Hematopoietic multipotent progenitor cell treated with erythropoietin and hydrocortisone succinate and interleukin-3 and kit ligand, for 15 days (in vitro differentiated cells): ENCODE data around the gene VDAC1.
"Not testable (repeated sequence)": the region's sequence is repeated elsewhere in the genome, so short reads cannot be mapped to it uniquely, and the experiment has no call there.

ENCODE experiments used
- DNase-seq: peaks from one replicate; pipeline ENCODE4 v3.0.0-alpha.2; 2015; ENCODE audit warnings: low spot score

VDAC1 gene

DNA sequence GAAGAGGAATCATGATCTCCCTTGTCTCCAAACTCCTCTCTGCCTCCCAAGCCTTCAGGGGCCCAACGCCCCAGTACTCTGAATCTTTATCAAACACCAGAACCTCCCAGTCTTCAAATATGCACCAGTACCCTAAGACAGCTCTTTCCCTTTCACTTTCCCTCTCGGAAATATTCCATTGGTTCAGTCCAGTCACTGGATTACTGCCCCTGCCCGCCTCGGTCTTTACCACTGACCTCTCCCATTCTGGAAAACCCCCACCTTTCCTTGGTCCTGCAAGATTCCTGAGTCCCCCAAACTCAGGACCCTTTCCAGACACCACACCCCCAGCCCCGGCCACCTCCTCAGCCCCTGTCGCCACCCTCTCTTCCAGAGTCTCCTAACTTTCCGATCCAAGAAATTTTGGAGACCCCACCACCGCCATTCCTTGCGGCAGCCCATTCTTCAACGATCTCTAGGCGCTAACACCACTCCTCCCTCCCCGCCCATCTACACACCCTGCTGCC, 37.0 kb downstream of the VDAC1 start:
- peak; percentile 38 for DNase-seq

DNA sequence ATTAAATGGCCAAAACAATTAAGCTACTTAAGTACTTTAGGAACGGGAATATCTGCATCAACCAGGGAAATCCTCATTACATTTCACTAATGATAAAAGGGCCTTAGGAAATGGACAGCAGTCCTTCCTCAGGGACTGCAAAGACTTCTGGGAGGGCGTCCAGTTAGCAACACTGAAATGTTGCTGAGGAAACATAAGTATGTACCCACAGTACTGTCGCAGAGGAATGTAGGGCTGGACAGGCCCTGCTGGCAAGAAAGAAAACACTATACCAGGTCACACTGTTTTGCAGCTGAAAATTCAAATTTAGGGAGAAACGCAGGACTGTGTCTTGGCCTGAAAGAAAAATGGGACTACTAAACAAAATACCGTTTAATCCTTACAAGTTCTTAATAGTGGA, 37.7 kb downstream of the VDAC1 start:
- DNase-seq: no peak

DNA sequence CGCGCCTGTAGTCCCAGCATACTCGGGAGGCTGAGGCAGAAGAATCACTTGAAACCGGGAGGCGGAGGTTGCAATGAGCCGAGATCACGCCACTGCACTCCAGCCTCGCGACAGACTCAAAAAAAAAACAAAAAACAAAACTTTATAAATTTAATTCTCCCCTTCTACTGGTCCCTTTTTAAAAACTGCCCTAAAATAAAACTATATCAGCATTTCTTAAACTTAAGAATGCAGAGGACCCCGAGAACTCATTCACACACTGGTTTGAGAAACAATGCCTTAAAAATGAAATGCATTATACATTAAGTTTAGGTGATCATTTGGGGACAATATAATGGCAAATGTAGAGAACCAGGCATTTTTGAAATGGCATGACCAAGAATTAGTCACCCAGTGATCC, 38.7 kb downstream of the VDAC1 start:
- DNase-seq: no peak

DNA sequence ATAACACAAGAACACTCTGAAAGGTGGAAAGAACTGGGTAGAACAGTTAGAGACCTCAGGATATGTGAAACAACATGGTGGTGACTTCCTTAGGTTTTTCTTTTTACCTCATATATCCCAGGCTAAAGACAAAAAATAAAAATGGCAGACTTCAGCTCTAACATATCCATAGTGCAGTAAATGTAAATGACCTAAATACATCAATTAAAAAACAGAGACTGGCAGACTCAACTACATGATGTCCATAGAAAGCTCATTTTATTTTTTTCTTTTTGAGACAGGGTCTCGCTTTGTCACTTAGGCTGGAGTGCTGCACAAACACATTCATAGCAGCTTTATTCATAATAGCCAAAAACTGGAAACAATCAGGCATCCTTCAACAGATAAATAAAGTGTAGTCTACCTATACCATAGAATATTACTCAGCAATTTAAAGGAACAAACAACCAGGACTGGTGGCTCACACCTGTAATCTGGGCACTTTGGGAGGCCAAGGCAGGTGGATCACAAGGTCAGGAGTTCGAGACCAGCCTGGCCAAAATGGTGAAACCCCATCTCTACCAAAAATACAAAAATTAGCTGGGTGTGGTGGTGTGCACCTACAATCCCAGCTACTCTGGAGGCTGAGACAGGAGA, 41.2 kb downstream of the VDAC1 start:
- no peak for DNase-seq

DNA sequence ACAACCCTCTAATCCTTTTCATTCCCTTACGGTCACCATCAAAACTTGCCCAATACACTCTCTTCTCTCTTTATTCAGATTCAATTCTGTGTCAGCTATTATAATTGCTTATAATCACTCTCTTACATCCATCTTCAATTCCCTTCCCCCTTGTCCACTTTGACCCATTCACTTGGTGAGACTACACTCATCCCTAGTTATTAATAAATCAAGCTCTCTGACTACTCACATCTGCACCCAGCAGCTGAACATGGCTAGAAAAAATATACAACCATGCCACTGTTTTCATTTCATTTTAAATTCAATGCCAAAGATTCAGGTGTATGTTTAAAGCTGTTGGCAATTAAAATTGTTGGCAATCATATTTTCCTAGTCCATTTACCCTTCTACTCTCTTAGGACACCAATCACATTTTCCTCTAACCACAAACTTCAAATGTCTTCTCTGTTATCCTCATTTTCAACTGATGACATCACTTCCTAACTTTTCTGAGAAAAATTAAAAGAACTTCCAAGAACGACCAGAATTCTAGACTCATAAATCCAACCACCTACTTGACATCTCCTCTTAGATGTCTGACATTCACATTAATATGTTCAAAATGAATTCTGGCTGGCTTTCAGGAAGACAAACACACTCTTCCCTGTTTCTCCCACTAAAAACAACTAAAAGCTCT, 41.8 kb downstream of the VDAC1 start:
- no peak for DNase-seq

DNA sequence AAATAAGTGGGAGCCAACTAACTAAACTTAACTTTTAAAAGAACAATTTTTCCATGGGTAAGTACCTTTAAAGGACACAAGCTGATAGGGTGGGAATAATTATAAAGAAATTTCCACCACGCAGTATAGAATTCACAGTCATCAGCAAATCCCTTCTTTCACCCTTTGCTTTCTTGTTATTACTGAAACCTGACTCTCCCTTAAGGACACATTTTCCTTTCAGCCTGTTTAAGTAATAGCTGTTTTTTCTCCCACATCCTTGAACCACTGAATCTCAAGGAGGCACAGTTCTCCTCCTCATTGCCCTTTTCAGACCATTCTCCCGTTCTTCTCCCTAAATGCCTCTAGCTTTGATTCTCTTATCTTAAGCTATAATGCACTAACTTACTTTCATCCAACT, 42.6 kb downstream of the VDAC1 start:
- no peak for DNase-seq

DNA sequence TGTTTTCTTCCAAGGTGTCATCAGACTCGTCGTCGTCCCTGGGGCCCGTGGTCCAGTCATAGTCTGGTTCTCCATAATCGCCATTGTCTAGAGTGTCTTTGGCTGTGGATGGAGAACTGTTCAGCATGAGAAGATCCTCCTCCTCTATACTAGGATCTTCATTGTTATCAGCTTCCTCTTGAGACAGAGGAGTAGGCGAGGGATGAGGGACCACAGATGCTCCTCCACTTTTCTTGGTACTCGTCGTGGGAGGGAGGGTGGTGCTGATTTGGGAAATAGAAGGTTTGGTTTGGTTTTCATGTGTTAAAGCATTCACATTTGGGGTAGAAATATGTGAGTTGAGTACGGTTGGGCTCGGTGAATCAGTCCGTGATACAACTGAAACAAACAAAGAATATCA, 45.1 kb downstream of the VDAC1 start:
- no peak for DNase-seq

DNA sequence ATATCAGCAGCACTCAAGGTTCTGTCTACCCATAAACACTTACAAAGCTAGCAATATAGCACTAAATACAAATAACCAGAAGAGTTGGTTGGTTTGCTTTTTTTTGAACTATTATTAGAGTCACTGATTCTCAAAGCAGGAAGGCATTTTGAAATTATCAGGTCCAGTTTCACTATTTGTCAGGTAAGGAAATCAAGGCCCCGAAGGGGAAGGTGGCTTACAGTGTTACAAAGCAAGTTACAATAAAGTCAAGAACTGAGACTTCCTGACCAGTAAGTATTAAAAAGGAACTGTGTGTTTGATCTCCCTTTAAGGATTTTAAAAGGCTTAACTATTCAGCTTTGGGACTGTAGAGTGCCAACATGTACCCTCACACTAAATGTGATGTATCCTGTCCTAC, 47.2 kb downstream of the VDAC1 start:
- no peak for DNase-seq

DNA sequence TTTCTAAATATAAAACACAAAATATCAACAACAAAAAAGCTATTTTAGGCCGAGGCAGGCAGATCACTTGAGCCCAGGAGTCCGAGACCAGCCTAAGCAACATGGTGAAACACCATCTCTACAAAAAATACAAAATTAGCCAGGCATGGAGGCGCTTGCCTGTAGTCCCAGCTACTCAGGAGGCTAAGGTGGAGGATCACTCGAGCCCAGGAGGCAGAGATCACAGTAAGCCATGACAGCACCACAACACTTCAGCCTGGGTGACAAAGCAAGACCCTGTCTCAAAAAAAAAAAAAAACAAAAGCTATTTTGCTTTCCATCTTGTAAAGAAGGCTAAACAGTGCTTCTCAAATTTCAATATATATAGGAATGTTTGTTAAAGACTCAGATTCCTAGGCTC, 47.7 kb downstream of the VDAC1 start:
- DNase-seq: no peak

DNA sequence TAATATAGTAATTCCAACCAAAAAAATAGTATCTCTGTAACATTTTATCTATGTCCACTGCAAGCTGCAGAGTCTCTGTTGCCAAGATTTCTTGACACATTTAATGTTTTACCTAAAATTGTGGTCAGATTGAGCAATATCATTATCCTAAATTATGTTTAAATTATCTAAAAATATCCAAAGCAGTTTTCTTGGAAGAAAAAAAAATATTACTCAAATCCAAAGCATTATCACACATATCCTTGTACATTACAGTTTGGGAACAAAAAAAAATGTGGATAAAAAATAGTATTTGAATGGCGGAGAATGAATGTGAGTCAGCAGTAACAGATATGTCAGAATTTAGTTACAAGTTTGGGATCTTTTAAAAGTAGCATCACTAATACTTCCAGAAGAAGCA, 48.6 kb downstream of the VDAC1 start:
- DNase-seq: not testable (repeated sequence)

DNA sequence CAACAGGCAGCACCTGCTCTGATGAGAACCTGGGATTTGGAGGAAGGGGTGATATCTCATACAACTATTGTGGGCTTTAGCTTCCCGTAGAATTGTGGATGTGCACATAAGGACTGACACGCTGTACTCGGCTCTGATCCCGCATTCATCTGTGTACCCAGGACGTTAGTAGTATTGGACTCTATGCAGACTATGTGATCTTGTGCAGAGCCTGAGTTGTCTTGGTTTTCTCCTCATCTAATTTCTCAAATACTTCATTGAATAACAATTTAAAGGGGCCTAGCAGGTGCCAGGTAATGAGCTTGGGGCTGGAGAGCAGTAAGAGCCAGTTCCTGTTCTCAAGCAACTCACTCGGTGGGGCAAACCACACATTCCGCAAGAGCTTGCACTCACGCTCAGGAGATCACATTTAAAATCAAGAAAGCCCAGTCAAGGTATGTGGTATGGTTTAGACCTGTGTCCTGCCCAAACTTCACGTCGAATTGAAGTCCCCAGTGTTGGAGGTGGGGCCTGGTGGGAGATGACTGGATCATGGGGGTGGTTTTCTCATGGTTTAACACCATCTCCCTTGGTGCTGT, 51.1 kb downstream of the VDAC1 start:
- no peak for DNase-seq

DNA sequence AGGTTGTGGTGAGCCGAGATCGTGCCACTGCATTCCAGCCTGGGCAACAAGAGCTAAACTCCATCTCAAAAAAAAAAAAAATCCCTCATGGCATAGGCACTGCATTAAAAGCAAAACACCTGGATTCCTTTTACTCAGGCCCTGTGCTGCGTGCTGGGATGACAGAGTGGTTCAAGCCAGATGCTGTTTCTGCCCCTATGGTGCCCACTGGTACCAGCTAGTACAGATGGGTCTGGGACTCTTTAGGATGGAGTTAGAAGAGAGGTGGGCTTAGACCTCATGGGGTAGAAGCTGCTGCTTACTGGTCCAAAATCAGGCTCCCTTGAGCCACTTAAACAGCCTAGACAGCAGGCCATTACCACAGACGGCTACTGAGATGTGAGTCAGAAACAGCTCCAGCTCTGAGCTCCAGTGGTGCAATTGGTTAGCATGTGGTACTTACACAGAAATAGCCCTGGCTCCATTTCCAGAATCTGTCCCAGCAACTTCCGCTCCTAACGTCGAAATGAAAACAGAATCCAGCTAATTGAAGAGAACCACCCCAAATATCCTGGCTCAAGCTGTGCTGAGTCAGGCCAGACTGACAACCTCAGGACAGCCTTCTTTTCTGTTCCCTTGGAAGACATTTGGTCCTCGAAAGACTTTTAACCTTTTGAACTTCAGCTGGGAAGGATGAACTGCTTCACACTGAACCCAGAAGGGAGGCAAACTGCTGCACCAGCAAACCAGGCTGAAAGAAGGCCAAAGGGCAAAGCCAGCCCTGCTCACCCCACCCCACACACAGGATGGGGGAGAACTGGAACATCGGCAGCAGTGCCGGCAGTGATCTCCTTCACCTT, 51.8 kb downstream of the VDAC1 start:
- DNase-seq: no peak

DNA sequence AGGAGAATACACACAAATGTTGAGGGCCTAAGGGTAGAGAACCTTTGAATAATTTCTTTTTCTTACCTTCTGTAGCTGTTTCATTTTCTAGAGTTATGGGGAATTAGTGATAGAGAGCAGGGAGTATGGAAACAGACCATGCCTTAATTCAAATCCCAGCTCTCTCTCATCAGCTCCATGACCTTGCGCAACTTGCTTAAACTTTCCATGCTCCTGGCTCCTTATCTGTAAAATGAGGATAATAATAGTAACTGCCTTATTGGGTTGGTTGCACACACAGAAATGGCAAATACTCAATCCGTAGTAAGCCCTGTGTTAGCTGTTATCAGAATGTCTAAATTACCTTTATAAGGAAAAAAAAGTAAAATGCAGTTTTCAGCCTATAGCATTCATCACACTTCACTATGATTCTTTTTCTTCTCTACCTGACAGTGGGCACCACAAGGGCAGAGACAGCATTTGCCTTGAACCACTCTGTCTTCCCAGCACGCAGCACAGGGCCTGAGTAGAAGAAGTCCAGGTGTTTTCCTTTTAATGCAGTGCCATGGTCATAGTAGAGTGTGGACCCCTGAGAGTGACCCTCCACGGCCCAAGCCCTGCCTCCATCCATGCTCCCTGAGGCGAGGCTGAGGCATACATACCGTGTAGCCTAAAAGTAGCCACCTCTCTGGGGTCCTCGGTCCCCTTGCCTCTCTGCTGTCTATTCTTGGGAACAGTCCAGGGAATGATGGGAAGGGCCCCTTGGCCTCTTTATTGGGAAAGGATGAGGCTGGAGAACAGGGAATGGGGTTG, 53.8 kb downstream of the VDAC1 start:
- no peak for DNase-seq

DNA sequence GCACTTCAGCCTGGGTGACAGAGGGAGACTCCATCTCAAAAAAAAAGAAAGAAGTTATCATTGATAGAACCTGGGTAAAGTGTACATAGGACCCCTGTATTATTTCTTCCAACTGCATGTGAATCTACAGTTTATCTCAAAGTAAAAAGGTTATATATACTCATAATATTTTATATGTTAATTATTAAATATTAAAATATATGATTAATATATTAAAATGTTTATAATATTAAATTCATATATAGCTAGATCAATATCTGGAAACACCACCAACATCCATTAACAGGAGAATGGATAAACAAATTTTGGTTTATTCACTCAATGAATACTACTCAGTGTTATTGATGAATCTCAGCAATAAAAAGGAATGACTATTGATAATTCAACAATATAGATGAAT, 56.1 kb downstream of the VDAC1 start:
- no peak for DNase-seq

DNA sequence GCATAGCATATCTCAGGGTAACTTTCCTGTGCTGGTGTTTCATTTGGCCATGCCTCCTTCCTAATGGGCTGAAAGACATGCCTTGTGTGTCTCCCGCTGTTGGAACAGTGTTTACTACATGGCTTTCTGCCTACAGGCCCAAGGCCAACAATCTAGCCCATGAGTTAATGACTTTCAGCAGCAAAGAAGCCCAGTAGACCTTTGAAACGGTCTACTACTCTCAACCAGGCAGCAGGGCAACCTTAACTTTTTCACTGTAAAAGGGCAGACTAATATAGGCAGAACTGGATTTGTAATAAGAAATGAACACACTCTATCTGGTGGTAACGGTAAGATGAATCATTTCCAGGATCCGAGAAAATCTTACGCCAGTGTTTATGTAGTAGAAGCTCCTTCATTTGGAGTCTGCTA, 57.3 kb downstream of the VDAC1 start:
- DNase-seq: no peak

DNA sequence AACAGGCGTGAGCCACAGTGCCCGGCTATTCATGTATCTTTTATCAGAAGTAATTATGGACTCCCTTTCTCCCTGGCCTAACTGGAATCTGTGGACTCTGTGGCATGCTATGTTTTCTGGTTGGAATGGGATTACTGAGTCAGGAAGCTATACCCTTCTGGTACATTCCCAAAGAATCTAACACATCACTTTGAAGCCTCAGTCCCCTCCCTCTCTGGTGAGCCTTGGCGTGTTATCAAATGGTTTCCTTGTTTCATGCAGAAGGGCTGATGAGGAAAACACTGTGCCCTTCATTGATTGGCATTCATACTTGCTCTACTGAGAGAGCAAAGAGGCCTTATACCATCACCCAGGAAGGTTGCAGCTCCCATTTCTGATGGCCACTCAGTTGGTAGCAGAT, 59.2 kb downstream of the VDAC1 start:
- no peak for DNase-seq

DNA sequence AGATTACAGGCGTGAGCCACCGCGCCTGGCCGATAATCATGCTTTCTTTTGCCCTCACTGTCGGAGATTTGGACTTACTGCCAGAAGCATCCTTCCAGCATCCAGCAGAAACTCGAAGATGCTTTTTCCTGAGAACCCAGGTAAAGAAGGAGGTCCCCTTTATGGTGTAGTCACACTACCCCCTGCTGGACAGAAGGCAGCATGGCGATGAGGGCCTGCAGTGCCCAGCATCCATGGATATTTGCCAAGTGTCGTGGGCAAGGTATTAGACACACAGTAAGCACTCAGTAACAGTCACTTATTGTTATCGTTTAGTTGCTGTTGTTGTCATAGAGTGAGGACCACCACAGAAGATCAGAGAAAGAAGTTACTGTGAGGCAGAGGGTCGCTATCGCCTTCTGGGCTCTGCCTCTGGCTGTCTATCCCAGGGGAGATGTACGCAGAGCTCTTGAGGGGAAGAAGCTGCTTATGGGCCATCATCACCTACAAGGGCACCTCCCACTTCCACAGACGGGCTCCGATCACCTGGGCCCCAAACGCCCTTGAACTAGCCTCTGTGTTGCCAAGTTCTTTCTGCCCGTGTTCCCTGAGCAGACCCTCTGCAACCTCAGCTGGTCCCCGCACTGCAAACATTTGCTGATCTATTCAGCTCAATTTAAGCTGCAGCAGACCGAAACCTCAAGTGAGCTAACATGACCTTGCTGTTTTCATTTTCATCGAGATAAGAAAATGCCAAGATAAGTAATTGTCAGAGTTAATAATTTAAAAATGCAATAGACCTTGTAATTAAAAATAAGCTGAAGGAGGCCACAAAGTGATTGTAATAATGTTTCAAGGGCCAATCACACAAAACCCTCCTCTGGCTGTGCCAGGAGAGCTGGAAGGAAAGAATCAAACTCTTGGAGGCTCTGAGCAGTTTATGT, 60.3 kb downstream of the VDAC1 start:
- DNase-seq: peak; percentile 88

DNA sequence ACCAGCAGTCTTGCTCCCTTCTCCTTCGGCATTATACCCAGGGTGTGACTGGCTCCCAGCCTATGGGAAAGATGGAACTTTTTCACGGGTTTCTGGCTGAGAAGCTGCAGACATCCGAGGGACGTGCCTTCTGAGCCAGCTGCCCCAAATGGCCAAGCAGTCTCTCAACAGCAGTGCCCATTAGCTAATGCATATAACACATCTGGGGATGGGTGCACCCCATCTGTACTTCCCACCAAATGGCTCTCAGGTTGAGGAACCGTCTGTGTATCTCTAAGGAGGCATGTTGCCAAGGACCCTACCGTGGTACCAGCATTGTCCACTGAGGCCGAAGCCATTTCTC, 61.3 kb downstream of the VDAC1 start:
- DNase-seq: no peak

DNA sequence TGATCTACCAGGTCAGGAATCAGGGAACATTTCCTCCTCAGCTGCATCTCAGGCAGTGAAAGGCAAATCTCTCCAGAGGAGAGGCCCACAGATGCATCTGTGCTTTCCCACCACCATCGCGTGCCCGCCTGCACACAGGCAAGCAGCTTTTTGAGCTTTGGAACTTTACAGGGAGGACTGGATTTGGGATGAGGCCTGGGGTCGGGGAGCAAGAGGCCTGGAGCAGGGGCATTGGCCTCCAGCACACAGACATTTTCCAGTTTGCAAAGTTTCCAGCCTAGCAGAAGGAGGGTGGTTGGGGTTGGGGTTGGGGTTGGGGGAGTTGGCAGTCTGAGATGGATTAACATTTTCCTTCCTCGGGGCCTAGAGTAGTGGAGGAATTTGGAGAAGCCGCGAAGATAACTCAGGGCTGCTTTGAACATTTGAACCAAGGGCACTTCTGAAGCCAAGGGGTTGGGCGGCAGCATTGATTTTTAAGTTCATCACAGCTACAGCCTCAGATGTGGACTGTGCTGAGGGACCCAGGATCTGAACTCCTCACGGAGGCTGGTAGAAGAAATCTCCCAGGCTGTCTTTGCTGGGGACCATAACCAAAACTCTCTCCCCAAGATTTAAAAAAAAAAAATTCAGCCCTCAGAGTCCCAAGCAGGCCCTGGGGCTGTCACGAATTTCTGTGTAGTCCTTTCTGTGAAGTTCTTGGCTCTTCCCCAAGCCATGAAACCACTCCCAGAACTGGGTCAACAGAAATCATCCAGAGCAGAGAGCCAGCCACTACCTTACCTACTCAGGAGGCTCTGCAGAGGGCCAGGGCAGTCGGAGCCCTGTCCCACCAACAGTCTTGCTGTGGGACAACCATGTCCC, 61.9 kb downstream of the VDAC1 start:
- peak; percentile 70 for DNase-seq
